ENCODE results near the gene FAM9C.

Gene FAM9C

DNA sequence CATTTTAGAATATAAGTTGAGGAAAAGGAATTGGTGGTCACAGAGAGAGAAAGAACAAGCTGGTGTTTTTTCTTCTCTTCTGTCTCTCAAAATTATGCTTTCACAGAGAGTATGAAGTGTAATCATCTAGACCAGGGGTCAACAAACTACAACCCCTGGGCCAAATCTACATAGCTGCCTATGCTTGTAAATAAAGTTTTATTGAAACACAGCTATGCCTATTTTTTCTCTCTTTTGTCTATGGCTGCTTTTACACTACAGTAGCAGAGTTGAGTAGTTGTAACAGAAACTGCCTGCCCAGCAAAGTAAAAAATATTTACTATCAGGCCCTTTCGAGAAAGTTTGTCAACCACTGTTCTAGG is 6.7 kb upstream of the FAM9C start:
- no peak for DNase-seq (ENCODE audit: low spot score)
- TF ChIP-seq, protein P1, sequence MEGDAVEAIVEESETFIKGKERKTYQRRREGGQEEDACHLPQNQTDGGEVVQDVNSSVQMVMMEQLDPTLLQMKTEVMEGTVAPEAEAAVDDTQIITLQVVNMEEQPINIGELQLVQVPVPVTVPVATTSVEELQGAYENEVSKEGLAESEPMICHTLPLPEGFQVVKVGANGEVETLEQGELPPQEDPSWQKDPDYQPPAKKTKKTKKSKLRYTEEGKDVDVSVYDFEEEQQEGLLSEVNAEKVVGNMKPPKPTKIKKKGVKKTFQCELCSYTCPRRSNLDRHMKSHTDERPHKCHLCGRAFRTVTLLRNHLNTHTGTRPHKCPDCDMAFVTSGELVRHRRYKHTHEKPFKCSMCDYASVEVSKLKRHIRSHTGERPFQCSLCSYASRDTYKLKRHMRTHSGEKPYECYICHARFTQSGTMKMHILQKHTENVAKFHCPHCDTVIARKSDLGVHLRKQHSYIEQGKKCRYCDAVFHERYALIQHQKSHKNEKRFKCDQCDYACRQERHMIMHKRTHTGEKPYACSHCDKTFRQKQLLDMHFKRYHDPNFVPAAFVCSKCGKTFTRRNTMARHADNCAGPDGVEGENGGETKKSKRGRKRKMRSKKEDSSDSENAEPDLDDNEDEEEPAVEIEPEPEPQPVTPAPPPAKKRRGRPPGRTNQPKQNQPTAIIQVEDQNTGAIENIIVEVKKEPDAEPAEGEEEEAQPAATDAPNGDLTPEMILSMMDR (conservative IDR thresholded peaks at IDR 0.05; ENCODE audit: low read depth), result no peak
- no peak overlapping the region for H3K27ac ChIP-seq
- ChIA-PET POLR2A (ENCODE audit: low non-redundant PET) (no interaction called here), CTCF (no interaction called here)

DNA sequence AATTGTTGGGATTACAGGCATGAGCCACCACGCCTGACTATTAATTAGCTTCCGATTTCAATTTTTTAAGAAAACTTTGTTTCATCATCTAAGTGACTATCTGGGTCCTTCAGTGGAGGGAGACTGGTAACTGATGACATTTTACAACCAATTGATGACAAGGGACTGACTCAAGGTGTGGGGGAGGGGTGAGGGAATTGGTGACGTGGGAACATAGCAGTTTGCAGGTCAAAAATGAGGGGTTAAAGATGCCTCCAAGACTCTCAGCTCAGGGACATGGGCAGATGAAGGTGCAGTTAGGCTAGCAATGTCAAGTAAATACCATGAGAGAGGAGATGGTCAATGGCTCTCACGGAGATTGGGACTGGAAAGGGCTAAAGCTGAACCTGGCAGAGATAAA is 5.7 kb upstream of the FAM9C start:
- no peak overlapping the region for H3K27ac ChIP-seq
- ChIA-PET CTCF (interaction anchor here (0.6 kb wide), 2 partner anchors 25 to 383 kb away, joined by 3 to 5 read pairs; no protein-coding TSS in a partner anchor), POLR2A (ENCODE audit: low non-redundant PET) (no interaction called here)
- TF ChIP-seq, protein P1 (conservative IDR thresholded peaks at IDR 0.05; ENCODE audit: low read depth), result no peak
- DNase-seq (ENCODE audit: low spot score), result no peak

- TF ChIP-seq, protein P1 (conservative IDR thresholded peaks at IDR 0.05; ENCODE audit: low read depth), result no peak
- no peak for DNase-seq (ENCODE audit: low spot score)
- H3K27ac ChIP-seq, result no peak overlapping the region
- POLR2A ChIA-PET (ENCODE audit: low non-redundant PET), result no interaction called here
- CTCF ChIA-PET, result no interaction called here
These were observed 3.9 kb upstream of the FAM9C start for GRCh38 chrX:13048280-13048679.

GRCh38 chrX:13047759-13048158 is 3.3 kb upstream of the FAM9C start:
- CTCF ChIA-PET, result no interaction called here

GRCh38 chrX:13046141-13046855 is 1.9 kb upstream of the FAM9C start:
- ChIA-PET CTCF (no interaction called here), POLR2A (ENCODE audit: low non-redundant PET) (no interaction called here)
- no peak overlapping the region for H3K27ac ChIP-seq
- TF ChIP-seq, protein P1 (conservative IDR thresholded peaks at IDR 0.05; ENCODE audit: low read depth), result no peak
- no peak for DNase-seq (ENCODE audit: low spot score)

More at GRCh38 chrX:13047759-13048158, 3.3 kb upstream of the FAM9C start:
- DNase-seq (ENCODE audit: low spot score), result no peak
- TF ChIP-seq, protein P1 (conservative IDR thresholded peaks at IDR 0.05; ENCODE audit: low read depth), result no peak
- H3K27ac ChIP-seq, result no peak overlapping the region
- POLR2A ChIA-PET (ENCODE audit: low non-redundant PET), result no interaction called here

- DNase-seq (ENCODE audit: low spot score), result no peak
- ChIA-PET POLR2A (ENCODE audit: low non-redundant PET) (no interaction called here), CTCF (interaction anchor here (0.6 to 1.3 kb wide), 2 partner anchors 47 to 97 kb away, joined by 3 to 4 read pairs; no protein-coding TSS in a partner anchor)
- no peak overlapping the region for H3K27ac ChIP-seq
- TF ChIP-seq, protein P1 (conservative IDR thresholded peaks at IDR 0.05; ENCODE audit: low read depth), result no peak
These were observed 482 bp downstream of the FAM9C start for GRCh38 chrX:13043938-13044337.
